HL-60 (cell line): ENCODE results near the gene PAMR1.

Experiments
- DNase-seq, 2 experiments: peaks; one replicate each; pipeline ENCODE4 v3.0.0-alpha.2; 2010 to 2020; ENCODE audit warnings: low read depth in 1 of 2, low spot score in 1 of 2
- H3K27ac ChIP-seq: fragments of 250-450 bp; sonication (Bioruptor Pico); replicated peaks from 2 replicates; pipeline ENCODE4 v1.5.1; 2020; ENCODE audit warnings: mild to moderate bottlenecking, moderate library complexity
- H3K27me3 ChIP-seq: fragments of 250-450 bp; sonication (Bioruptor Pico); 2 replicates; pipeline ENCODE4 v1.5.1; 2021; ENCODE audit warnings: mild to moderate bottlenecking, moderate library complexity; ENCODE audit not compliant: insufficient read depth, poor library complexity, severe bottlenecking
- H3K4me3 ChIP-seq: replicated peaks from 2 replicates; pipeline ENCODE4 v1.5.1; 2011; ENCODE audit warnings: mild to moderate bottlenecking, control low read depth, low read length; ENCODE audit not compliant: insufficient read depth
- GABPA ChIP-seq: IDR thresholded peaks from 2 replicates; pipeline ENCODE4 v1.6.1; 2012; ENCODE audit warnings: low read depth
- POLR2AphosphoS5 ChIP-seq: IDR thresholded peaks from 2 replicates; pipeline ENCODE4 v1.6.1; 2012; ENCODE audit warnings: low read depth
- SPI1 ChIP-seq: IDR thresholded peaks from 2 replicates; pipeline ENCODE4 v1.6.1; 2012; ENCODE audit warnings: low read depth, mild to moderate bottlenecking, borderline replicate concordance
- TF ChIP-seq, protein P1 (sequence below): IDR thresholded peaks from one replicate; pipeline ENCODE4 v1.5.1; 2011; ENCODE audit warnings: low read length, control low read depth, inconsistent platforms; ENCODE audit not compliant: insufficient read depth
- TF ChIP-seq, protein P2 (sequence below): IDR thresholded peaks from 2 replicates; pipeline ENCODE4 v1.6.1; 2012; ENCODE audit warnings: low read depth; ENCODE audit not compliant: insufficient replicate concordance

The PAMR1 gene

DNA sequence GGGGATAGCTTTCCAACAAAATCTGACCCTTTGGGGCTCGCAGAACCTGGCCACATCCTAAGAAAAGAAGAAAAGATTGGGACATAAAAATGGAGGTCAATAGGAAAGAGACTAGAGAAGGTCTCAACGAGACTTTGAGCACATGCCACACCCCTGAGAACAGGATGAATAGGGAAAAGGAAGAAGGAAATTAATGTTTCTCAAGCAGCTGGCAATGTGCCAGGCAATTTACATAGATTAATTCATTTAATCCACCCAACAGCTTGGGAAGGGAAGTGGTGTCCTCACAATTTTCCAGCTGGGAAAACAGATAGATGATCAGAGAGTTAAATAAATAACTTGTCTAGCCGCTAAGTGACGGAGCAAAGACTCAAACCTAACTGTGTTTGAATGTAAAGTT lies 50.7 kb downstream of the PAMR1 start:
- no peak overlapping the region for H3K4me3 ChIP-seq
- no peak overlapping the region for H3K27ac ChIP-seq
- peaks cover 3% of the 10 kb centered on the region for H3K27me3 ChIP-seq
- TF ChIP-seq SPI1 (no peak), POLR2AphosphoS5 (no peak), GABPA (no peak)
- TF ChIP-seq, protein P1, sequence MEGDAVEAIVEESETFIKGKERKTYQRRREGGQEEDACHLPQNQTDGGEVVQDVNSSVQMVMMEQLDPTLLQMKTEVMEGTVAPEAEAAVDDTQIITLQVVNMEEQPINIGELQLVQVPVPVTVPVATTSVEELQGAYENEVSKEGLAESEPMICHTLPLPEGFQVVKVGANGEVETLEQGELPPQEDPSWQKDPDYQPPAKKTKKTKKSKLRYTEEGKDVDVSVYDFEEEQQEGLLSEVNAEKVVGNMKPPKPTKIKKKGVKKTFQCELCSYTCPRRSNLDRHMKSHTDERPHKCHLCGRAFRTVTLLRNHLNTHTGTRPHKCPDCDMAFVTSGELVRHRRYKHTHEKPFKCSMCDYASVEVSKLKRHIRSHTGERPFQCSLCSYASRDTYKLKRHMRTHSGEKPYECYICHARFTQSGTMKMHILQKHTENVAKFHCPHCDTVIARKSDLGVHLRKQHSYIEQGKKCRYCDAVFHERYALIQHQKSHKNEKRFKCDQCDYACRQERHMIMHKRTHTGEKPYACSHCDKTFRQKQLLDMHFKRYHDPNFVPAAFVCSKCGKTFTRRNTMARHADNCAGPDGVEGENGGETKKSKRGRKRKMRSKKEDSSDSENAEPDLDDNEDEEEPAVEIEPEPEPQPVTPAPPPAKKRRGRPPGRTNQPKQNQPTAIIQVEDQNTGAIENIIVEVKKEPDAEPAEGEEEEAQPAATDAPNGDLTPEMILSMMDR: no peak
- TF ChIP-seq, protein P2, sequence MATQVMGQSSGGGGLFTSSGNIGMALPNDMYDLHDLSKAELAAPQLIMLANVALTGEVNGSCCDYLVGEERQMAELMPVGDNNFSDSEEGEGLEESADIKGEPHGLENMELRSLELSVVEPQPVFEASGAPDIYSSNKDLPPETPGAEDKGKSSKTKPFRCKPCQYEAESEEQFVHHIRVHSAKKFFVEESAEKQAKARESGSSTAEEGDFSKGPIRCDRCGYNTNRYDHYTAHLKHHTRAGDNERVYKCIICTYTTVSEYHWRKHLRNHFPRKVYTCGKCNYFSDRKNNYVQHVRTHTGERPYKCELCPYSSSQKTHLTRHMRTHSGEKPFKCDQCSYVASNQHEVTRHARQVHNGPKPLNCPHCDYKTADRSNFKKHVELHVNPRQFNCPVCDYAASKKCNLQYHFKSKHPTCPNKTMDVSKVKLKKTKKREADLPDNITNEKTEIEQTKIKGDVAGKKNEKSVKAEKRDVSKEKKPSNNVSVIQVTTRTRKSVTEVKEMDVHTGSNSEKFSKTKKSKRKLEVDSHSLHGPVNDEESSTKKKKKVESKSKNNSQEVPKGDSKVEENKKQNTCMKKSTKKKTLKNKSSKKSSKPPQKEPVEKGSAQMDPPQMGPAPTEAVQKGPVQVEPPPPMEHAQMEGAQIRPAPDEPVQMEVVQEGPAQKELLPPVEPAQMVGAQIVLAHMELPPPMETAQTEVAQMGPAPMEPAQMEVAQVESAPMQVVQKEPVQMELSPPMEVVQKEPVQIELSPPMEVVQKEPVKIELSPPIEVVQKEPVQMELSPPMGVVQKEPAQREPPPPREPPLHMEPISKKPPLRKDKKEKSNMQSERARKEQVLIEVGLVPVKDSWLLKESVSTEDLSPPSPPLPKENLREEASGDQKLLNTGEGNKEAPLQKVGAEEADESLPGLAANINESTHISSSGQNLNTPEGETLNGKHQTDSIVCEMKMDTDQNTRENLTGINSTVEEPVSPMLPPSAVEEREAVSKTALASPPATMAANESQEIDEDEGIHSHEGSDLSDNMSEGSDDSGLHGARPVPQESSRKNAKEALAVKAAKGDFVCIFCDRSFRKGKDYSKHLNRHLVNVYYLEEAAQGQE: no peak
- no peak for DNase-seq

DNA sequence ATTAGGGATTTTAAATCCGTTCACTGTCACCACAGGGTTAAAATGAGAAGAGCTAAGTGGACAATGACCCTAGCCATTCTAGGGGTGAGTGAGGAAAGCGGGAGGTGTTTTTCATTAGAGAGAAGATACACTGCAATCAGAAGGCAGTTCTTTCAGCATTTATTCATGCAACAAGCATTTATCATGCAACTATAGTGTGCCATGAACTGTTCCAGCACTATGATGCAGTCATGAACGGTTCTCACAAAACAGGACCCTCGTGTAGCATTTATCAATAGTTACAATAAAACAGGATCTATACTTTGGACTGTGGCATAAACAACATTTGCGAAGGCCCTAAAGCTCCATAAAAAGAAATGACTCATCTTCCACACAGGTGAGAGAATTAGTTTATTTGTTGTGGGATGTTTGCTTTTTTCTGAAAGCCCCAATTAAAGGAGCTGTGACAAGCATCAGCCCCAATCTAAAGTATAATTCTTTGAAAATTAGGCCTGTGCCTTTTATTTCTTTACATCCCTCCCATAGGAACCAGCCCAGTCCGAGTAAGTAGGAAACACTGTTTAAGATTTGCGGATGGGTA lies 51.5 kb downstream of the PAMR1 start:
- TF ChIP-seq, protein P1: no peak
- DNase-seq: no peak
- H3K27me3 ChIP-seq: peaks cover 5% of the 10 kb centered on the region
- H3K4me3 ChIP-seq: no peak overlapping the region
- H3K27ac ChIP-seq: no peak overlapping the region

DNA sequence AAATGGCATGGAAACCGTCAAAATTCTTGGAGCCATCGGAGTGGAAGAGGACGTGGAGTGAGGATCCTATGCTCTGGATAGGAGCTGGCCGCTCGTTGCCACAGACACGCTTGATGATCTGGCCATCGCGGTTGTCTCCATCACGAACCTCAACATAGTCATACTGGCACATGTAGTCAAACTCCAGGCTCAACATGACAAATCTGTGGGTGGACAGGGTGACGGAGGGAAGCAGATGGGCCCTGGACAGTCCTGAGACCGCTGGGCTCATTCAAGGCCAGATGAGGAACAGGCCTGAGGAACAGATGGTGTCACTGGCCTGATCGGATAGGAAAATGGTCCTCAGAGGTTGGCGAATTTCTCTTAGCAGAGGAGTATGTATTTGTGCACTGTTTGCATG lies 54.8 kb downstream of the PAMR1 start:
- H3K4me3 ChIP-seq: no peak overlapping the region
- no peak for TF ChIP-seq GABPA
- TF ChIP-seq, protein P2: no peak
- TF ChIP-seq, protein P1: no peak
- no peak for TF ChIP-seq POLR2AphosphoS5
- TF ChIP-seq SPI1: no peak
- peaks cover 8% of the 10 kb centered on the region for H3K27me3 ChIP-seq
- no peak for DNase-seq
- no peak overlapping the region for H3K27ac ChIP-seq

DNA sequence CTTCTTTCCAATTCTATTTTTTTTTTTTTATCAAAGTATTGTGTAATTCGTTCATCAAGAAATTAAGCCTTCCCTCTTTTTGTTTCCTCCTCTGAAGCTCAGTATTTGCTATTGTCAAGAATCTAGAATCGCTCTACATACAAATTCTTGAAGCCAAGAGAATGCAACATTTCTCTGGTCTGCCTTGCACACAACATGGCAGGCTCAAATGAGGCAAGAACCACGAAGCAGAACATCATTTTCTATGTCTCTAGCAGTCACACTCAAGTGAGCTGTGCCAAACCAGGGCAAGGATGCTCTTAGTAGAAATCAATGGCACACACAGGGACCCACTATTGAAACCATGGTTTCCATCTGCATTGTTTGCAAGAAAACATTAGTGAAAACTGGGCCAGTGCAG lies 59.4 kb downstream of the PAMR1 start:
- DNase-seq: no peak
- TF ChIP-seq, protein P1: no peak
- no peak for TF ChIP-seq POLR2AphosphoS5
- no peak for TF ChIP-seq GABPA
- TF ChIP-seq, protein P2: no peak
- no peak for TF ChIP-seq SPI1
- Histone ChIP-seq H3K27me3 (peaks cover 8% of the 10 kb centered on the region), H3K4me3 (no peak overlapping the region), H3K27ac (no peak overlapping the region)
